DOHH2 (cell line): ENCODE results near the gene GALNT17.

ENCODE experiments used
- H3F3A ChIP-seq: fragments of 200-600 bp; sonication (generic), shearing (Covaris generic); 2 replicates; pipeline ENCODE4 v1.6.0; 2016; ENCODE audit warnings: antibody characterized with exemption, mild to moderate bottlenecking; ENCODE audit not compliant: control insufficient read depth, insufficient read depth
- H3K27ac ChIP-seq: fragments of 200-600 bp; sonication (generic); 2 replicates; pipeline ENCODE4 v1.5.1; 2014; ENCODE audit warnings: low read depth, mild to moderate bottlenecking, low read length, moderate library complexity
- H3K27me3 ChIP-seq: fragments of 200-600 bp; sonication (generic); 2 replicates; pipeline ENCODE4 v1.6.1; 2014; ENCODE audit warnings: mild to moderate bottlenecking, low read length, mixed read lengths; ENCODE audit not compliant: control insufficient read depth
- H3K36me3 ChIP-seq: fragments of 200-600 bp; sonication (generic); 2 replicates; pipeline ENCODE4 v1.6.1; 2014; ENCODE audit warnings: mild to moderate bottlenecking, low read length, moderate library complexity, mixed read lengths; ENCODE audit not compliant: control insufficient read depth
- H3K4me1 ChIP-seq: fragments of 200-600 bp; sonication (generic); 2 replicates; pipeline ENCODE4 v1.6.1; 2014; ENCODE audit warnings: mild to moderate bottlenecking, low read length, mixed read lengths; ENCODE audit not compliant: control insufficient read depth
- H3K4me2 ChIP-seq: fragments of 200-600 bp; sonication (generic); 2 replicates; pipeline ENCODE4 v1.6.0; 2014; ENCODE audit warnings: mild to moderate bottlenecking, low read length, moderate library complexity
- H3K4me3 ChIP-seq: fragments of 200-600 bp; sonication (generic); 2 replicates; pipeline ENCODE4 v1.5.1; 2014; ENCODE audit warnings: mild to moderate bottlenecking, low read length, mixed read lengths
- H3K79me2 ChIP-seq: fragments of 200-600 bp; sonication (generic); 2 replicates; pipeline ENCODE4 v1.6.1; 2014; ENCODE audit warnings: mild to moderate bottlenecking, low read length, mixed read lengths; ENCODE audit not compliant: control insufficient read depth
- H3K9me2 ChIP-seq: fragments of 200-600 bp; sonication (generic); replicated peaks from 2 replicates; pipeline ENCODE4 v1.6.1; 2014; ENCODE audit warnings: mild to moderate bottlenecking, low read length, mixed read lengths; ENCODE audit not compliant: control insufficient read depth
- H3K9me3 ChIP-seq: fragments of 200-600 bp; sonication (generic); 2 replicates; pipeline ENCODE4 v1.6.1; 2014; ENCODE audit warnings: antibody characterized with exemption, low read length, mixed read lengths; ENCODE audit not compliant: control insufficient read depth, insufficient read depth
- H4K20me1 ChIP-seq: fragments of 200-600 bp; sonication (generic); 2 replicates; pipeline ENCODE4 v1.6.0; 2014; ENCODE audit warnings: low read depth, mild to moderate bottlenecking, antibody characterized with exemption, low read length, moderate library complexity; ENCODE audit not compliant: control insufficient read depth, insufficient read depth
- EZH2phosphoT487 ChIP-seq: fragments of 200-600 bp; sonication (generic); IDR thresholded peaks from 2 replicates; pipeline ENCODE4 v1.6.1; 2017; ENCODE audit warnings: borderline replicate concordance, mild to moderate bottlenecking, antibody characterized with exemption, low read length, moderate library complexity, mixed read lengths
- TF ChIP-seq, protein P1 (sequence below): fragments of 200-600 bp; sonication (generic); IDR thresholded peaks from one replicate; pipeline ENCODE4 v1.5.1; 2014; ENCODE audit warnings: antibody characterized with exemption, mild to moderate bottlenecking, low read depth, low read length; ENCODE audit not compliant: poor library complexity, severe bottlenecking

Gene GALNT17

DNA sequence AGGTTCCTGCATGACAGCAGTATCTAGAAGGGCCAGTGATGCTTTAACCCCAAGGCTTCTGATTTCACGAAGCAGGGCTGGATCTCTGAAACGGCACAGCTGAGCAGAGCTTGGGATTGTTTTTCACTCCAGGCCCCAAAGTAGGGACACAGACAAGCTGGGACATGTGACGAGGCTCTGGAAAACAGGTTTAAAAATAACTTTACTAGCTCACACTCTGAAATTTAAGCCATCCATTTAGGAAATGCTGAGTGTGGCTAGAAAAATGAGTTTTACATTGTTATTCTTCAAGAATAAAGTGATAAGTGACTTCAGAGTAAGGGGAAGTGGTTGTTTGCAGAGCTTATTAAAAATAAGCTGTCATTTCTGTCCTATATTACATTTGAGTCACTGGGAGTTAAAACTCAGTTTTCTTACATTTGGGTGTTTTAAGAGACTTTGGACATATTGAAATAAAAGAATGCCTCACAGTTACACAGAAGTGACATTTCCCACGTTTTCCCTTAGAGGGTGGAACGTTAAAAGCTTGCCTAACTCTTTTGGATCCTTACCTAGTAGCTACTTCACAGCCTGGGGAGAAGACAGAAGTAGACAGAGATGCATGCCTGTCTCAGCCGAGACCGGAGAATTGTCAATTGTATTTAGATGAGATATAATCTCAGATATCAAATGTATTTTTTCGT is 107.8 kb downstream of the GALNT17 start:
- Histone ChIP-seq H3K27ac (no peak overlapping the region), H3K4me3 (no peak overlapping the region), H3F3A (no peaks in the 10 kb centered on the region), H3K4me2 (no peak overlapping the region), H3K4me1 (no peaks in the 10 kb centered on the region), H3K9me2 (no peaks in the 10 kb centered on the region), H3K9me3 (no peaks in the 10 kb centered on the region), H3K79me2 (no peaks in the 10 kb centered on the region), H3K27me3 (no peaks in the 10 kb centered on the region), H3K36me3 (no peaks in the 10 kb centered on the region), H4K20me1 (no peaks in the 10 kb centered on the region)
- TF ChIP-seq, protein P1, sequence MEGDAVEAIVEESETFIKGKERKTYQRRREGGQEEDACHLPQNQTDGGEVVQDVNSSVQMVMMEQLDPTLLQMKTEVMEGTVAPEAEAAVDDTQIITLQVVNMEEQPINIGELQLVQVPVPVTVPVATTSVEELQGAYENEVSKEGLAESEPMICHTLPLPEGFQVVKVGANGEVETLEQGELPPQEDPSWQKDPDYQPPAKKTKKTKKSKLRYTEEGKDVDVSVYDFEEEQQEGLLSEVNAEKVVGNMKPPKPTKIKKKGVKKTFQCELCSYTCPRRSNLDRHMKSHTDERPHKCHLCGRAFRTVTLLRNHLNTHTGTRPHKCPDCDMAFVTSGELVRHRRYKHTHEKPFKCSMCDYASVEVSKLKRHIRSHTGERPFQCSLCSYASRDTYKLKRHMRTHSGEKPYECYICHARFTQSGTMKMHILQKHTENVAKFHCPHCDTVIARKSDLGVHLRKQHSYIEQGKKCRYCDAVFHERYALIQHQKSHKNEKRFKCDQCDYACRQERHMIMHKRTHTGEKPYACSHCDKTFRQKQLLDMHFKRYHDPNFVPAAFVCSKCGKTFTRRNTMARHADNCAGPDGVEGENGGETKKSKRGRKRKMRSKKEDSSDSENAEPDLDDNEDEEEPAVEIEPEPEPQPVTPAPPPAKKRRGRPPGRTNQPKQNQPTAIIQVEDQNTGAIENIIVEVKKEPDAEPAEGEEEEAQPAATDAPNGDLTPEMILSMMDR = no peak
- no peak for TF ChIP-seq EZH2phosphoT487

DNA sequence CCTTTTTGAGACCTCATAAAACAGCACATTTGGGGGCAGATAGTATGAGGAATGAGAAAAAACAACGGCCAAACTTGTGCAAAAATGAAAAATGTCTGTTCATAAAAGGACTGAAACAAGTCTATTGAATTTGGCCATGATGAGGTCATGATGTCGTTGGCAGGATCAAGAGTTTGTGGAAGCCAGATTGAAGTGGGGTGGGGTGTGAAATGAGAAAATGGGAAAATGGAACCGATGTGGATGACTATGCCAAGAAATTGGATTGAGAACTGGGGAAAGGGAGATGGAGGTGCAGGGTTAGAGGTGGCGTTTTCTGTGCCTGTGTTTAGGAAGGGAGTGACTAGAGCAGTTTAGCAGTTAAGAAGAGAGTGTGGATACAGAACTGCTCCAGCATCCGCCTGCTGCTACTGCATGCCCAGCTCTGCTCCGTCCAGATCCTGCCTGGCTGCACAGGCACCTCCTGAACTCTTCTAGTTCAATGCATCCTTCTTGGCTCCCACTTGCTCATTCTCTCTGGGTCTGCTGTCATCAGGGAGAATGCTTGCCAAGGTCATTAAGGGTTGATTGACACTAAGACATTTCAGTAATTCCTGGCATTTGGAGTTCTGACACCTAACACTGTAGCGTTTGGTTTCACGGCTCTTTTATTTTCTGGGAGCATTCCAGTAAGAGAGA is 111.9 kb downstream of the GALNT17 start:
- Histone ChIP-seq H3K4me2 (no peak overlapping the region), H3K27ac (no peak overlapping the region), H3K4me1 (no peaks in the 10 kb centered on the region), H3K9me3 (no peaks in the 10 kb centered on the region), H3F3A (no peaks in the 10 kb centered on the region), H3K36me3 (no peaks in the 10 kb centered on the region), H3K9me2 (no peaks in the 10 kb centered on the region), H3K79me2 (no peaks in the 10 kb centered on the region), H3K4me3 (no peak overlapping the region), H3K27me3 (no peaks in the 10 kb centered on the region), H4K20me1 (no peaks in the 10 kb centered on the region)
- no peak for TF ChIP-seq EZH2phosphoT487
- TF ChIP-seq, protein P1 = no peak

DNA sequence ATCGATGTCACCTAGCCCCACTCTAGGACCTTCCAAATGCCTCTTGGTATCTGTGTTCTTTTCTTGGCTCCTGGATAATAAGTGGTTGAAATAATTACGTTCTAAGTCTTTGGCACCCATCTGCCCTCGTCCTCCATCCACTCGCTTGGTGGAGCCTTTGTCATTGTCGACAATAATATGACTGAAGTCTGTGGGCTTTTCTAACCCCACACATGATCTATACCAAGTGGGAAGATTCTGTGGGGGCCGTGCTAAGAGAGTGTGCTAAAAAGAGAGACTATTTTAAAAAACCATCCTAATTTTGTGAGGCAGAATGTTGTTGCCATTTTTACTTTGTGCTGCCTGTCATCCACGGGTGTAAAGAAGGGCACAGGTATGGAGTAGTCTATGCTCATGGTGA is 113.1 kb downstream of the GALNT17 start:
- no peaks in the 10 kb centered on the region for H3K79me2 ChIP-seq
- no peak overlapping the region for H3K4me2 ChIP-seq
- H3K9me2 ChIP-seq = no peaks in the 10 kb centered on the region
- no peaks in the 10 kb centered on the region for H3K27me3 ChIP-seq
- no peaks in the 10 kb centered on the region for H3F3A ChIP-seq
- H3K4me1 ChIP-seq = no peaks in the 10 kb centered on the region
- TF ChIP-seq EZH2phosphoT487 = no peak
- TF ChIP-seq, protein P1 = no peak
- no peaks in the 10 kb centered on the region for H3K36me3 ChIP-seq
- no peak overlapping the region for H3K27ac ChIP-seq
- H4K20me1 ChIP-seq = no peaks in the 10 kb centered on the region
- H3K4me3 ChIP-seq = no peak overlapping the region
- no peaks in the 10 kb centered on the region for H3K9me3 ChIP-seq
